Activated T-helper 17 cell treated with anti-CD3 and anti-CD28 coated beads, Interleukin-2, amount 50 U/mL, for 72 hours (primary cell): ENCODE measurements around the gene PTTG1. TPM values are rescaled to one million over a fixed set of nuclear protein-coding genes. Genes with fewer than 3 reads are reported as not detected.

ENCODE experiments used
- ATAC-seq: fragments of 150-1000 bp; cut with Tn5 transposase; replicated peaks from 2 replicates; pipeline ENCODE4 v1.10.0; 2021; ENCODE audit warnings: mild to moderate bottlenecking, moderate library complexity
- H3K27ac Mint-ChIP-seq: one replicate; pipeline ENCODE4 v1.8.0; 2022; ENCODE audit warnings: mixed read lengths
- H3K27me3 Mint-ChIP-seq: one replicate; pipeline ENCODE4 v1.8.0; 2022; ENCODE audit warnings: mixed read lengths
- H3K36me3 Mint-ChIP-seq: one replicate; pipeline ENCODE4 v1.8.0; 2022; ENCODE audit warnings: low read depth, mild to moderate bottlenecking, mixed read lengths
- H3K4me1 Mint-ChIP-seq: one replicate; pipeline ENCODE4 v1.8.0; 2022; ENCODE audit warnings: mixed read lengths
- H3K4me3 Mint-ChIP-seq: one replicate; pipeline ENCODE4 v1.8.0; 2022; ENCODE audit warnings: mild to moderate bottlenecking, mixed read lengths
- H3K9me3 Mint-ChIP-seq: one replicate; pipeline ENCODE4 v1.8.0; 2022; ENCODE audit warnings: mixed read lengths
- total RNA-seq, 2 donors: library from RNA; stranded (reverse); gene quantifications; one replicate each; pipeline ENCODE4 v1.2.3, GENCODE V29; 2022

Gene PTTG1
- total RNA-seq, 2 donors from 2014 or later, result 172 to 221 TPM

DNA sequence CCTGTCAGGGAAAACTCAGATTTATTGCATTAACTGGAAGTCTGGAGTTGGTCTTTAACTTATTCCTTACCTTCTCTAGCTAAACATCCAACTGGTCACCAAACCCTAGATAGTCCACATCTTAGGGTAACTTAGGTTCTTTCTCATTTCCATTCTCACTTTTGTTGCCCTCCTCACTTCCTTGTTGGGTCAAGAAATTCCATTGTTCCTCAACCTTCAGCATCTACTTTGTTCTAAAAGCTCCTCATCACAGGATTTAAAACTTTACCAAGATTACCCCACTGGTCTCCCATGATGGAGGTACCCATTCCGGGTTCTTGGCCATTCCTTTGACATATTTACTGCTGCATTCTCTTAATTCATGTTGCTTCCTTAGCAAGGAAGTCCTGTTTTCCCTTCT is 32.1 kb downstream of the PTTG1 start:
- Mint-ChIP-seq H3K27ac (no peak overlapping the region), H3K4me3 (no peak overlapping the region), H3K36me3 (no peaks in the 10 kb centered on the region), H3K27me3 (peaks cover 5% of the 10 kb centered on the region), H3K4me1 (peaks cover 6% of the 10 kb centered on the region), H3K9me3 (no peaks in the 10 kb centered on the region)
- no peak for ATAC-seq

DNA sequence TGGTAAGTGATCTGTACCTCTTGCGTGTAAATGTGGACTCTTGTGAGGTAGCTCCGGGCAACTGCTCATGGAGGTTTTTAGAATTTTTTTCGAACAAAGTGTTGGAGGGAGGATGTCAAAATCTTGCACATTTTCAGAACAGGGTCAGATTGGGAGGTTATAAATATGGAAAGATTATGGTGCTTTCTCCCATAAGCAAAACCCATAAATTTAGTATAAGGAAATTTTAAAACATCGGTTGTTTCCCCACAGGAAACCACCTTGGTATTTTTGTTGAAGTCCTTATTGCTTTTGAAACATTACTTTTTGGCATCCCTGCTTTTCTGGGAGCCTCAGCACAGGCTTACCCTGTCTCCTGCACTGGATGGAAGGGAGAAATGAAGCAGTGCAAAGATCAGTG is 33.9 kb downstream of the PTTG1 start:
- no peak overlapping the region for H3K4me3 Mint-ChIP-seq
- no peak overlapping the region for H3K27ac Mint-ChIP-seq
- H3K27me3 Mint-ChIP-seq, result peaks cover 5% of the 10 kb centered on the region
- H3K9me3 Mint-ChIP-seq, result no peaks in the 10 kb centered on the region
- no peak for ATAC-seq
- H3K4me1 Mint-ChIP-seq, result peaks cover 13% of the 10 kb centered on the region
- no peaks in the 10 kb centered on the region for H3K36me3 Mint-ChIP-seq

DNA sequence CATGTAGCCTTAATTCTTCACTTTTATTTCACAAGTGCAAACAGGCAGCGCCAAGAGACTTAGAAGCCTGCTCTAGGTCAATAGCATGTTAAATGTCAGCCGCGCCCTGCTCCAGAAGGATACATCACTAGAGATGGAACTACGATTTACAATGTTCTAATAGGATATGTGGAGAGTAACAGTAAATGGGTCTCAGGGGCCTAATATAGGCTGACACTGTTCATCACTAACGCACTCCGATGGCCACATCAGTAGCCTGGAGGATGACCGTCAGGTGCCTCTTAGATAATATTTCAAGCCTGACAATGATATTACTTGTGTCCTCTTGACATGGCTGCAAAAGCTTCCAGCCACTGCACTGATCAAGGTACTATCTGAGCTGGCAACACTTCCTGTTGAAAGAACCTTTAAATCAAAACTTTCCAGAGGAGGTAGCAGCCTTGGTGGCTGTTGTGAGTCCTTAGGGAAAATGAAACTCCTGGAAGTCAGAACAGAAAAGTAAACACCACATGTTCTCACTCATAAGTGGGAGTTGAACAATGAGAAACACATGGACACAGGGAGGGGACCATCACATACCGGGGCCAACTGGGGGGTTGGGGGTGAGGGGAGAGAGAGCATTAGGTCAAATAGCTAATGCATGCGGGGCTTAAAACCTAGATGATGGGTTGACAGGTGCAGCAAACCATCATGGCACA is 35.0 kb downstream of the PTTG1 start:
- H3K9me3 Mint-ChIP-seq, result no peaks in the 10 kb centered on the region
- no peak for ATAC-seq
- H3K4me1 Mint-ChIP-seq, result peaks cover 13% of the 10 kb centered on the region
- H3K27me3 Mint-ChIP-seq, result peaks cover 5% of the 10 kb centered on the region
- H3K36me3 Mint-ChIP-seq, result no peaks in the 10 kb centered on the region
- H3K4me3 Mint-ChIP-seq, result no peak overlapping the region
- no peak overlapping the region for H3K27ac Mint-ChIP-seq

DNA sequence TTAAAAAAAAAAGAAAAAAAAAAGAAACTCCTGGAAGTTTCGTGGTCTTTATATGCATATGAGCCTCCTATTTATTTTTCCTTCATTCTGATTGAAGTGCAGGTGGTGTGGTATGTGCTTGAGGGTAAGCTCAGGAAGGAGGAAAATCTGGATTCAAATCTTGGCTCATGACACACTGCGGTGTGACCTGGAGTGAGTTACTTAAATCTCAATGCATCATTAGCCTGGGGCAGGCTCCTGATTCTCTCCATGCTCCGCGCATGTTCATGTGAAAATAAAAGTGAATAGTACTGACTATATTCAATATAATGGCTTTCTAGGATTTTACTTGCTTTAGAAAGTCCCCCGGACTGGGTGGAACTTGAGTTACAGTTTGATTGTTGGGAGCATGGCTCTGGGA is 35.6 kb downstream of the PTTG1 start:
- Mint-ChIP-seq H3K4me1 (peaks cover 13% of the 10 kb centered on the region), H3K36me3 (no peaks in the 10 kb centered on the region), H3K9me3 (no peaks in the 10 kb centered on the region), H3K4me3 (no peak overlapping the region), H3K27me3 (peaks cover 5% of the 10 kb centered on the region), H3K27ac (no peak overlapping the region)
- ATAC-seq, result no peak

- ATAC-seq, result peak; percentile 87
- Mint-ChIP-seq H3K9me3 (no peaks in the 10 kb centered on the region), H3K4me1 (peaks cover 19% of the 10 kb centered on the region)
Observed at GRCh38 chr5:160458806-160459800, 37.4 kb downstream of the PTTG1 start.

DNA sequence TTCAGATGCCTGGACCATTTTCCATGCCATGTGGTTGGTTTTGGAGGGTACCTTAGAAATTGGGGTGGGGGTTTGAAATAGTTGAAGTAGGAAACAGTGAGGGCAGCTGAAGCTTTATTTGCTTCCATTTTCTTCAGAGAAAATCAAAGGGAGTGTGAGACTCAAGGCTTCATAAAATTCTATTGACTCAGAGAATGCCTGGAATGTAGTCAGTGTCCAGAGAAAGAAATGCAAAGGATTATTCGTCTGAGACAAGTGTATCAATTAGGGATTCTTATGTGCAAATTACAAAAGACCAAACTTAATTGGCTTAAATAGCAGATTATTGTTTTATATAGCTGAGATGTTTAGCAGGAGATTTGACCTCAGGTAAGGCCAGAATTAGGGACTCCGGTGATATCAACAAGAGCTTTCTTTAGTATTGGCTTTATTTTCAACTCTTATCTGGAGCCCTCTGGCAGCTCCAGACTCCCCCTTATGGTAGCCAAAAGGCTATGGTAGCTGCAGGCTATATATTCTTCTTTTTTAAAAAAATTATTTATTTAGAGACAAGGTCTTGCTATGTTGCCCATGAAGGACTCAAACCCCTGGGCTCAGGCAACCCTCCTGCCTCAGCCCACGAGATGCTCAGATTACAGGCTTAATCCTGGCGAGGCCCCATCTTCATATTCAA is 38.9 kb downstream of the PTTG1 start:
- peaks cover 20% of the 10 kb centered on the region for H3K4me1 Mint-ChIP-seq
- no peak overlapping the region for H3K27ac Mint-ChIP-seq
- H3K27me3 Mint-ChIP-seq, result peaks cover 2% of the 10 kb centered on the region
- no peak overlapping the region for H3K4me3 Mint-ChIP-seq
- no peaks in the 10 kb centered on the region for H3K9me3 Mint-ChIP-seq
- ATAC-seq, result no peak
- no peaks in the 10 kb centered on the region for H3K36me3 Mint-ChIP-seq

More at GRCh38 chr5:160458806-160459800, 37.4 kb downstream of the PTTG1 start:
- Mint-ChIP-seq H3K27ac (peak overlapping the region; percentile 84), H3K27me3 (peaks cover 5% of the 10 kb centered on the region), H3K4me3 (peak overlapping the region; percentile 52), H3K36me3 (no peaks in the 10 kb centered on the region)

DNA sequence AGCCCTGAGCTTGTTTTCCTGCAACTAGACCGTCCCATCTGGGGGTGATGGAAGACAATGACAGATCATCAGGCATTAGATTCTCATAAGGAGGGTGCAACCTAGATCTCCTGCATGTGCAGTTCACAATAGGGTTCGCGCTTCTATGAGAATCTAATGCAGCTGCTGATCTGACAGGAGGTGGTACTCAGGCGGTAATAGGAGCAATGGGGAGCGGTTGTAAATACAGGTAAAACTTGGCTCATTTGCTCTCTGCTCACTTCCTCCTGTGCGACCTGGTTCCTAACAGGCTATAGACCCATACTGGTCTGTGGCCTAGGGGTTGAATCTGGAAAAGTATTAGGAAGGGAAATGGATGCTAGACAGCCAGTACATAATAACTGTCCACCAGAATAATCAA is 39.7 kb downstream of the PTTG1 start:
- Mint-ChIP-seq H3K4me3 (no peak overlapping the region), H3K4me1 (peaks cover 19% of the 10 kb centered on the region), H3K36me3 (no peaks in the 10 kb centered on the region), H3K27me3 (no peaks in the 10 kb centered on the region), H3K27ac (no peak overlapping the region), H3K9me3 (no peaks in the 10 kb centered on the region)
- no peak for ATAC-seq

GRCh38 chr5:160462167-160462566 is 40.5 kb downstream of the PTTG1 start:
- H3K27me3 Mint-ChIP-seq, result no peaks in the 10 kb centered on the region
- ATAC-seq, result no peak
- H3K4me1 Mint-ChIP-seq, result peaks cover 27% of the 10 kb centered on the region
- no peak overlapping the region for H3K4me3 Mint-ChIP-seq
- H3K9me3 Mint-ChIP-seq, result no peaks in the 10 kb centered on the region
- H3K27ac Mint-ChIP-seq, result no peak overlapping the region
- no peaks in the 10 kb centered on the region for H3K36me3 Mint-ChIP-seq

DNA sequence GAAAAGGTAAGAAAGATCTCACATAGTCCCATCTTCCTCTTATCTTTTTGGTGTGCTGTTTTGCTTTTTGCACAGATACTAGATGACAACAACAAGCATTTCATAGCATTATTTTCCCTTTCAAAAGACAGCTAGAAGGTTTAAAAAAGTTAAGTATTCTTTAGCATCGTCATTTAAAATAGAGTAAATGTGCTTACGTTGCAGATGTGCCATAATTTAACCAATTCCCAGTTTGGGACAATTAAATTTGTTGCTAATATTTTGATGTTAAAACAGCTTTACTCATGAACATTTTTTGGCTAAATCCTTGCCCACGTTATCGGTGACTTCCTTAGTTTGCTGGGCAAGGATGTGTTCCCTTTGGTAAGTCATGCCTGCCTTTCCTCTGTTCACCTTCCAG is 41.6 kb downstream of the PTTG1 start:
- Mint-ChIP-seq H3K36me3 (peaks cover 9% of the 10 kb centered on the region), H3K27me3 (no peaks in the 10 kb centered on the region), H3K4me1 (peaks cover 32% of the 10 kb centered on the region), H3K4me3 (no peak overlapping the region), H3K27ac (no peak overlapping the region), H3K9me3 (no peaks in the 10 kb centered on the region)
- ATAC-seq, result no peak

DNA sequence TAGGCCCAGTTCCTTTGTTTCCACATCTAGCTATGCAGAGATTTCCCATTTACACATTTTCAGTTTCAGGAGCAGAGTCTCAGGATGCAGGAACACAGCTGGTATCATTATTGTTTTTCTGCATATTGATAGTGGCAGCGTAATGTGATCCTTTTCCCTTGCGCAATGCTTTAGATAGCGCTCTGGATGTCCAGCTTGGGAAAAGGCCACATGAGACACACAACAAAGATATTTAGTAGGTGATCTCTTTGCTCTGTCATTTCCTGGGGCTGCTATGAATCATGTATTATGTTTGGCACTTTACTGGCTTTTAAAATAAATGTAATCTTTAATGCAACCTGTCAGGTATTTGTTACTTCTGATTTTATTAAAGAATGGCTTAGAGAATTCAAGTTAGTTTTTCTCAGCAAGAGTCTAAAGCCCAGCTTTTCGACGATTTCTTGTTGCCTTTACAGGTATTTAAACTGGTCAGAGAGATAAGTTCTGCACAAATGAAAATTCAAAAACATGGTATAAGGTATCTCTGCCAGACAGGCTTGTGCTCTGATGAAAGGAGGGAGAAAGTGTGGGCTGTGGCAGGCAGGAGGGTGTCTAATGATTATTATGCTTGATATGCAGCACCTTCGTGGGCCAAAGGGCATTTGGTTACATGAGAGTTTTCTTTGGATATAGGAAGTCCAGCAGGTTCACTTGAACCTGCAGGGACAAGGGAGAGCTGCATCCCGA is 42.2 kb downstream of the PTTG1 start:
- no peak for ATAC-seq
- peaks cover 29% of the 10 kb centered on the region for H3K4me1 Mint-ChIP-seq
- H3K36me3 Mint-ChIP-seq, result peaks cover 11% of the 10 kb centered on the region
- H3K27ac Mint-ChIP-seq, result peak overlapping the region; percentile 58
- peak overlapping the region; percentile 50 for H3K4me3 Mint-ChIP-seq
- no peaks in the 10 kb centered on the region for H3K9me3 Mint-ChIP-seq
- no peaks in the 10 kb centered on the region for H3K27me3 Mint-ChIP-seq

GRCh38 chr5:160464466-160464797 is 42.8 kb downstream of the PTTG1 start:
- ATAC-seq, result no peak
- Mint-ChIP-seq H3K4me1 (peaks cover 24% of the 10 kb centered on the region), H3K36me3 (peaks cover 17% of the 10 kb centered on the region), H3K27me3 (no peaks in the 10 kb centered on the region), H3K4me3 (peak overlapping the region; percentile 50), H3K27ac (peak overlapping the region; percentile 58), H3K9me3 (no peaks in the 10 kb centered on the region)

DNA sequence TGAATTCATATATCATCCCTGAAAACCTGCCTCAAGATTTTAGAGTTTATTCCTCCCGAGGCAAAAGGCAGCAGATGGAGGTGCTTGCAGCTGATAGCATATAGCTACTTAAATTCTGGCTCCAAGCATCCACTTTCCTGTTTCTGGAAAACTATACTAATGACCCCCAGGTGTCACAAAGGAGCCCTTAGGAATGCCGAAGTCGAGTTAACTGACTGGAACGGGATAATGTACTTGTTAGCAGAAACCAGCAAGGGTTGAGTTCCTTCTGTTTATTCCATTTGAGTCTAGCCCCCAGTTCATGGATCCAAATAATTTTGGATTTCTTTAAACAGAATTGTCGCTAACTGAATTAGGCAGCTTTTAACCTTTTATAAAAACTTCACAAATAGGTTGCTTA is 44.5 kb downstream of the PTTG1 start:
- no peaks in the 10 kb centered on the region for H3K9me3 Mint-ChIP-seq
- H3K4me3 Mint-ChIP-seq, result no peak overlapping the region
- ATAC-seq, result no peak
- H3K27ac Mint-ChIP-seq, result no peak overlapping the region
- H3K36me3 Mint-ChIP-seq, result peaks cover 34% of the 10 kb centered on the region
- peaks cover 31% of the 10 kb centered on the region for H3K4me1 Mint-ChIP-seq
- no peaks in the 10 kb centered on the region for H3K27me3 Mint-ChIP-seq

DNA sequence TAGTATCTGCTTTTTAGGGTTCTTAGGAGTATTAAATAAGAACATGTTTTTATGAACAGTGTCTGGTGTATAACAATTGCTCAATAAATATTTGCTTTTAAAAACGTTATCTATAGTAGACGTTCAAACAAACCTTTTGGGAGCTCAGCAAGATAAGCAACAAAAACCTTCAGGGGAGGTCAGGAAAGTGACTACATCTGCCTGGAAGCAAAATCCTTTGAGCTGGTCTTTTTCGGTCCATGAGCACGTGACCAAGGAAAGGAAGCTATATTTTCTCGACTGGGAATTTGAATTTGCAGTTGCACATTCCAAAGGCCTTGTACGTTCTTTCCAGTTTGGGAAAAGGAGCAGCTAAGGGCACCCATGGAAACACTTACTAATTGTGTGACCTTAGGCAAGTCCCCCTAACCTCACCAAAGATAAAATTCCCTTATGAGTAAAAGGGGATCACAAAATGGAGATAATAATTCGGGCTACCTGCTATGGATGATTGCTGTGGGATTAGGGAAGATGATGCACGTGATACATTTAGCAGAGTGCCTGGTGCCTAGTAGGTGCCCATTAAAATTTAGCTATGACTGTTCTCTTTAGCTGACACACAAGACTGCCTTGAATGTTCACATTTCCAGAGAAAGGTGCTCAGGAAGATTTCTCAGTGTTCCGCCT is 45.4 kb downstream of the PTTG1 start:
- ATAC-seq, result peak; percentile 27
- H3K4me3 Mint-ChIP-seq, result peak overlapping the region; percentile 89
- H3K27ac Mint-ChIP-seq, result peak overlapping the region; percentile 90
- H3K36me3 Mint-ChIP-seq, result peaks cover 43% of the 10 kb centered on the region
- H3K27me3 Mint-ChIP-seq, result no peaks in the 10 kb centered on the region
- H3K4me1 Mint-ChIP-seq, result peaks cover 34% of the 10 kb centered on the region
- no peaks in the 10 kb centered on the region for H3K9me3 Mint-ChIP-seq
